ENCODE measurements around the gene ECT2L. TPM values are rescaled to one million over a fixed set of nuclear protein-coding genes. Genes with fewer than 3 reads are reported as not detected.

The ECT2L gene
- polyA plus RNA-seq, 1 of the 3 experiments (the other 2 are of a cell fraction), result 0.02 TPM

GRCh38 chr6:138809677-138810076 lies 13.8 kb downstream of the ECT2L start (continued):
- no peak for TF ChIP-seq JUND (IDR thresholded peaks at IDR 0.05)
- no peak for TF ChIP-seq MEF2A (IDR thresholded peaks at IDR 0.05; ENCODE audit: borderline replicate concordance, low read depth)

DNA sequence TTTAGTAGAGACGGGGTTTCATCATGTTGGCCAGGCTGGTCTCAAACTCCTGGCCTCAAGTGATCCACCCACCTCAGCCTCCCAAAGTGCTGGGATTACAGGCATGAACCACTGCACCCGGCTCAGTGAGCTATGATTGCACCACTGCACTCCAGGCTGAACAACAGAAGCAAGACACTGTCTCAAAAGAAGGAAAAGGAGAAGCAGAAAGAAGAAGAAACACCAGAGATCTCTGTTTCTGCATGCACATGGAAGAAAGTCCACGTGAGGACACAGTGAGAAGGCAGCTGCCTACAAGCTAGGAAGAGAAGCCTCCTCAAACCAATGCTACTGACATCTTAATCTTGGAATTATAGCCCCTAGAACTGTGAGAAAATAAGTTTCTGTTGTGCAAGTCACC lies 16.0 kb downstream of the ECT2L start:
- Histone ChIP-seq H3K4me1 (ENCODE audit: control insufficient read depth in 1 of 2, insufficient read depth in 2 of 2, low read depth in 1 of 2, low read length in 1 of 2) (no peaks in the 10 kb centered on the region; a peak in 1 of 4 replicates), H3K9ac (no peak overlapping the region), H3F3A (replicated peaks; ENCODE audit: insufficient read depth) (no peaks in the 10 kb centered on the region), H4K20me1 (ENCODE audit: insufficient read depth) (no peaks in the 10 kb centered on the region), H3K9me2 (no peaks in the 10 kb centered on the region), H3K36me3 (replicated peaks in 1 of 2; ENCODE audit: control insufficient read depth in 1 of 2, insufficient read depth in 2 of 2, low read length in 1 of 2) (no peaks in the 10 kb centered on the region), H3K4me3 (ENCODE audit: low read depth in 2 of 2, low read length in 1 of 2) (no peak overlapping the region), H3K79me2 (ENCODE audit: insufficient read depth) (no peaks in the 10 kb centered on the region), H3K4me2 (no peak overlapping the region), H2AFZ (ENCODE audit: low read depth) (no peak overlapping the region), H3K27ac (ENCODE audit: low read depth in 2 of 2, low read length in 1 of 2) (no peak overlapping the region), H3K9me3 (no peaks in the 10 kb centered on the region), H3K27me3 (ENCODE audit: insufficient read depth) (no peaks in the 10 kb centered on the region)
- no peak for DNase-seq
- TF ChIP-seq ELF1 (IDR thresholded peaks at IDR 0.05) (no peak), GATA2 (CRISPR knock-in tag; IDR thresholded peaks at IDR 0.05) (no peak), SIN3A (IDR thresholded peaks at IDR 0.05; ENCODE audit: borderline replicate concordance, low read depth, low read length) (no peak), TCF12 (IDR thresholded peaks at IDR 0.05) (no peak), USF2 (IDR thresholded peaks at IDR 0.05; ENCODE audit: borderline replicate concordance, low read depth, low read length) (no peak), YY1 (IDR thresholded peaks at IDR 0.05; ENCODE audit: low read depth) (no peak), TAF1 (IDR thresholded peaks at IDR 0.05; ENCODE audit: borderline replicate concordance, low read depth, low read length) (no peak)
- TF ChIP-seq, protein P1, sequence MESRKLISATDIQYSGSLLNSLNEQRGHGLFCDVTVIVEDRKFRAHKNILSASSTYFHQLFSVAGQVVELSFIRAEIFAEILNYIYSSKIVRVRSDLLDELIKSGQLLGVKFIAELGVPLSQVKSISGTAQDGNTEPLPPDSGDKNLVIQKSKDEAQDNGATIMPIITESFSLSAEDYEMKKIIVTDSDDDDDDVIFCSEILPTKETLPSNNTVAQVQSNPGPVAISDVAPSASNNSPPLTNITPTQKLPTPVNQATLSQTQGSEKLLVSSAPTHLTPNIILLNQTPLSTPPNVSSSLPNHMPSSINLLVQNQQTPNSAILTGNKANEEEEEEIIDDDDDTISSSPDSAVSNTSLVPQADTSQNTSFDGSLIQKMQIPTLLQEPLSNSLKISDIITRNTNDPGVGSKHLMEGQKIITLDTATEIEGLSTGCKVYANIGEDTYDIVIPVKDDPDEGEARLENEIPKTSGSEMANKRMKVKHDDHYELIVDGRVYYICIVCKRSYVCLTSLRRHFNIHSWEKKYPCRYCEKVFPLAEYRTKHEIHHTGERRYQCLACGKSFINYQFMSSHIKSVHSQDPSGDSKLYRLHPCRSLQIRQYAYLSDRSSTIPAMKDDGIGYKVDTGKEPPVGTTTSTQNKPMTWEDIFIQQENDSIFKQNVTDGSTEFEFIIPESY (IDR thresholded peaks at IDR 0.05; ENCODE audit: borderline replicate concordance, low read depth), result no peak
- ChIA-PET POLR2A (no interaction called here), CTCF (interaction anchor here (0.9 kb wide), 1 partner anchor 553 kb away, joined by 4 read pairs; no protein-coding TSS in a partner anchor)
- 48% methylated on average over 3 of the region's 3 CpGs for WGBS (ENCODE audit: low lambda C conversion rate)

- ChIA-PET CTCF (interaction anchor here (0.5 to 2.8 kb wide), 5 partner anchors 12 to 551 kb away, joined by 3 to 38 read pairs (median 3); partner anchors contain the start of gene REPS1), POLR2A (no interaction called here)
- H3K79me2 ChIP-seq (ENCODE audit: insufficient read depth), result no peaks in the 10 kb centered on the region
- WGBS (ENCODE audit: low lambda C conversion rate), result 37% methylated on average over 5 of the region's 5 CpGs
- H4K20me1 ChIP-seq (ENCODE audit: insufficient read depth), result no peaks in the 10 kb centered on the region
- no peaks in the 10 kb centered on the region for H3K27me3 ChIP-seq (ENCODE audit: insufficient read depth)
- no peak overlapping the region for H3K27ac ChIP-seq (ENCODE audit: low read depth in 2 of 2, low read length in 1 of 2)
- no peak for DNase-seq
- no peaks in the 10 kb centered on the region for H3K9me2 ChIP-seq
- no peaks in the 10 kb centered on the region for H3F3A ChIP-seq (replicated peaks; ENCODE audit: insufficient read depth)
- H3K36me3 ChIP-seq (replicated peaks in 1 of 2; ENCODE audit: control insufficient read depth in 1 of 2, insufficient read depth in 2 of 2, low read length in 1 of 2), result no peaks in the 10 kb centered on the region
- no peak overlapping the region for H3K9ac ChIP-seq
- H3K4me2 ChIP-seq, result no peak overlapping the region
- no peak overlapping the region for H3K4me3 ChIP-seq (ENCODE audit: low read depth in 2 of 2, low read length in 1 of 2)
- H3K9me3 ChIP-seq, result no peaks in the 10 kb centered on the region
- no peaks in the 10 kb centered on the region; a peak in 1 of 4 replicates for H3K4me1 ChIP-seq (ENCODE audit: control insufficient read depth in 1 of 2, insufficient read depth in 2 of 2, low read depth in 1 of 2, low read length in 1 of 2)
- no peak overlapping the region for H2AFZ ChIP-seq (ENCODE audit: low read depth)
- TF ChIP-seq TEAD4 (IDR thresholded peaks at IDR 0.05; ENCODE audit: borderline replicate concordance, insufficient read depth), result no peak
- TF ChIP-seq JUND (IDR thresholded peaks at IDR 0.05), result no peak
- no peak for TF ChIP-seq USF2 (IDR thresholded peaks at IDR 0.05; ENCODE audit: borderline replicate concordance, low read depth, low read length)
- TF ChIP-seq GABPA (IDR thresholded peaks at IDR 0.05; ENCODE audit: low read depth), result no peak
- no peak for TF ChIP-seq RAD21 (IDR thresholded peaks at IDR 0.05; ENCODE audit: low read length)
- no peak for TF ChIP-seq RFX5 (IDR thresholded peaks at IDR 0.05; ENCODE audit: low read length)
- no peak for TF ChIP-seq POLR2AphosphoS5 (IDR thresholded peaks at IDR 0.05; ENCODE audit: low read depth, low read length)
- TF ChIP-seq FOSL2 (IDR thresholded peaks at IDR 0.05; ENCODE audit: borderline replicate concordance, low read depth), result no peak
- TF ChIP-seq, protein P1 (IDR thresholded peaks at IDR 0.05; ENCODE audit: borderline replicate concordance, low read depth), result no peak
- TF ChIP-seq SIN3A (IDR thresholded peaks at IDR 0.05; ENCODE audit: borderline replicate concordance, low read depth, low read length), result no peak
Measured at GRCh38 chr6:138814179-138814834, 18.4 kb downstream of the ECT2L start.
